ENCODE measurements around the gene CCDC197. TPM values are rescaled to one million over a fixed set of nuclear protein-coding genes. Genes with fewer than 3 reads are reported as not detected.

The CCDC197 gene
- total and polyA plus RNA-seq, 2 donors (not counting 1 experiment from before 2014, with no cell fraction given): not detected

GRCh38 chr14:94043756-94044475 lies 46.8 kb downstream of the CCDC197 start:
- Mint-ChIP-seq H3K9me3 (ENCODE audit: insufficient read depth) (no peaks in the 10 kb centered on the region), H3K4me3 (no peak overlapping the region), H3K27ac (peak overlapping the region; percentile 41), H3K4me1 (no peaks in the 10 kb centered on the region), H3K27me3 (no peaks in the 10 kb centered on the region)
- ATAC-seq (ENCODE audit: low read depth): no peak
- Histone ChIP-seq H3K4me2 (replicated peaks; ENCODE audit: low read depth, low read length, poor library complexity, severe bottlenecking) (no peak overlapping the region), H3K9ac (ENCODE audit: low read length) (no peak overlapping the region), H3K27ac (ENCODE audit: low read length in 2 of 2) (no peak overlapping the region), H3K36me3 (replicated peaks in 1 of 2; ENCODE audit: control extremely low read depth in 1 of 2, control insufficient read depth in 1 of 2, extremely low read depth in 1 of 2, insufficient read depth in 2 of 2, low read length in 1 of 2) (peaks cover 0 to 36% of the 10 kb centered on the region in 2 experiments), H3K4me1 (ENCODE audit: control insufficient read depth in 2 of 2, insufficient read depth in 2 of 2, low read length in 2 of 2) (no peaks in the 10 kb centered on the region), H3K9me3 (ENCODE audit: control extremely low read depth in 1 of 3, control insufficient read depth in 2 of 3, insufficient read depth in 1 of 3, low read length in 2 of 3) (no peaks in the 10 kb centered on the region), H3K27me3 (replicated peaks in 1 of 4; ENCODE audit: control extremely low read depth in 1 of 4, control insufficient read depth in 3 of 4, insufficient read depth in 4 of 4, low read length in 3 of 4) (no peaks in the 10 kb centered on the region), H3K4me3 (ENCODE audit: control extremely low read depth in 1 of 5, extremely low read depth in 1 of 5, insufficient read depth in 1 of 5, low read depth in 2 of 5, low read length in 4 of 5) (no peak overlapping the region), H4K20me1 (ENCODE audit: control insufficient read depth, insufficient read depth, low read length, poor library complexity, severe bottlenecking) (no peaks in the 10 kb centered on the region), H3K79me2 (ENCODE audit: control insufficient read depth, insufficient read depth, low read length) (no peaks in the 10 kb centered on the region), H2AFZ (ENCODE audit: insufficient read depth, low read depth, low read length, poor library complexity, severe bottlenecking) (no peak overlapping the region)
- no peak for TF ChIP-seq EZH2 (IDR thresholded peaks at IDR 0.05; ENCODE audit: borderline replicate concordance, insufficient read depth, low read depth, low read length, poor library complexity, severe bottlenecking)
- no peak for TF ChIP-seq CTCF (IDR thresholded peaks at IDR 0.05)
- POLR2A ChIA-PET: no interaction called here
- intact Hi-C loops (cut with micrococcal nuclease): no loop called here
- 96% methylated on average over 12 of the region's 14 CpGs for WGBS (ENCODE audit: insufficient coverage)
- no peak for DNase-seq
- CTCF ChIA-PET: no interaction called here

- TF ChIP-seq EZH2 (IDR thresholded peaks at IDR 0.05; ENCODE audit: borderline replicate concordance, insufficient read depth, low read depth, low read length, poor library complexity, severe bottlenecking): no peak
- no peak for TF ChIP-seq CTCF (IDR thresholded peaks at IDR 0.05)
- no peak overlapping the region for H3K27ac ChIP-seq (ENCODE audit: low read length in 2 of 2)
- H3K4me2 ChIP-seq (replicated peaks; ENCODE audit: low read depth, low read length, poor library complexity, severe bottlenecking): no peak overlapping the region
- H3K27ac Mint-ChIP-seq: no peak overlapping the region
- intact Hi-C loops (cut with micrococcal nuclease): no loop called here
- H3K27me3 Mint-ChIP-seq: no peaks in the 10 kb centered on the region
- 95% methylated on average over 20 of the region's 20 CpGs for WGBS (ENCODE audit: insufficient coverage)
- H2AFZ ChIP-seq (ENCODE audit: insufficient read depth, low read depth, low read length, poor library complexity, severe bottlenecking): no peak overlapping the region
- ChIA-PET POLR2A (no interaction called here), CTCF (interaction anchor here (0.9 kb wide), 1 partner anchor 8 kb away, joined by 3 read pairs; no protein-coding TSS in a partner anchor)
- ATAC-seq (ENCODE audit: low read depth) (no peak), DNase-seq (no peak)
- H4K20me1 ChIP-seq (ENCODE audit: control insufficient read depth, insufficient read depth, low read length, poor library complexity, severe bottlenecking): no peaks in the 10 kb centered on the region
- H3K4me1 ChIP-seq (ENCODE audit: control insufficient read depth in 2 of 2, insufficient read depth in 2 of 2, low read length in 2 of 2): no peaks in the 10 kb centered on the region
- no peak overlapping the region for H3K4me3 ChIP-seq (ENCODE audit: control extremely low read depth in 1 of 5, extremely low read depth in 1 of 5, insufficient read depth in 1 of 5, low read depth in 2 of 5, low read length in 4 of 5)
- no peak overlapping the region for H3K4me3 Mint-ChIP-seq
- no peaks in the 10 kb centered on the region for H3K9me3 ChIP-seq (ENCODE audit: control extremely low read depth in 1 of 3, control insufficient read depth in 2 of 3, insufficient read depth in 1 of 3, low read length in 2 of 3)
- no peak overlapping the region for H3K9ac ChIP-seq (ENCODE audit: low read length)
- no peaks in the 10 kb centered on the region for H3K79me2 ChIP-seq (ENCODE audit: control insufficient read depth, insufficient read depth, low read length)
- H3K27me3 ChIP-seq (replicated peaks in 1 of 4; ENCODE audit: control extremely low read depth in 1 of 4, control insufficient read depth in 3 of 4, insufficient read depth in 4 of 4, low read length in 3 of 4): no peaks in the 10 kb centered on the region
- no peaks in the 10 kb centered on the region for H3K9me3 Mint-ChIP-seq (ENCODE audit: insufficient read depth)
- no peaks in the 10 kb centered on the region for H3K4me1 Mint-ChIP-seq
- H3K36me3 ChIP-seq (replicated peaks in 1 of 2; ENCODE audit: control extremely low read depth in 1 of 2, control insufficient read depth in 1 of 2, extremely low read depth in 1 of 2, insufficient read depth in 2 of 2, low read length in 1 of 2): peaks cover 0 to 43% of the 10 kb centered on the region in 2 experiments
Observed at GRCh38 chr14:94044476-94045091, 47.5 kb downstream of the CCDC197 start.

Data from B cell (primary cell).